ENCODE measurements around the gene HOXC4.

- TF ChIP-seq EZH2 (IDR thresholded peaks at IDR 0.05; ENCODE audit: borderline replicate concordance, insufficient read depth, low read length, poor library complexity, severe bottlenecking) (no peak), CTCF (IDR thresholded peaks at IDR 0.05; ENCODE audit: poor library complexity, severe bottlenecking) (no peak), REST (IDR thresholded peaks at IDR 0.05; ENCODE audit: borderline replicate concordance) (no peak), RAD21 (conservative IDR thresholded peaks at IDR 0.05) (no peak), SMC3 (conservative IDR thresholded peaks at IDR 0.05; ENCODE audit: poor library complexity) (no peak)
Measured at GRCh38 chr12:54036620-54037359, 16.8 kb upstream of the HOXC4 start.
